GM12878 (cell line): ENCODE data around the gene TSPAN12. TPM values are rescaled to one million over a fixed set of nuclear protein-coding genes. Genes with fewer than 3 reads are reported as not detected.

Source experiments
- ATF3 ChIP-seq: IDR thresholded peaks from 2 replicates; pipeline ENCODE4 v1.6.1; 2011; ENCODE audit warnings: low read depth, mild to moderate bottlenecking, low read length, moderate library complexity, borderline replicate concordance; ENCODE audit errors: extremely low read depth
- BACH1 ChIP-seq: fragments of 450-650 bp; IDR thresholded peaks from 2 replicates; pipeline ENCODE4 v1.6.1; 2017; ENCODE audit warnings: mild to moderate bottlenecking, borderline replicate concordance
- CHD4 ChIP-seq: fragments of 200-600 bp; sonication (generic); IDR thresholded peaks from 2 replicates; pipeline ENCODE4 v1.6.1; 2016; ENCODE audit warnings: mild to moderate bottlenecking
- CREM ChIP-seq: IDR thresholded peaks from 2 replicates; pipeline ENCODE4 v1.6.1; 2014; ENCODE audit warnings: antibody characterized with exemption, low read depth
- EED ChIP-seq: sonication (generic); IDR thresholded peaks from 2 replicates; pipeline ENCODE4 v1.6.1; 2016; ENCODE audit warnings: antibody characterized with exemption, low read depth
- FOS ChIP-seq: IDR thresholded peaks from 3 replicates; pipeline ENCODE4 v1.6.1; 2011; ENCODE audit warnings: borderline replicate concordance; ENCODE audit not compliant: insufficient read length; ENCODE audit errors: extremely low read depth
- HDAC2 ChIP-seq: fragments of 200-600 bp; sonication (generic); IDR thresholded peaks from 2 replicates; pipeline ENCODE4 v1.6.1; 2017
- HDAC6 ChIP-seq: fragments of 200-600 bp; sonication (generic); IDR thresholded peaks from one replicate; pipeline ENCODE4 v1.8.0; 2017; ENCODE audit warnings: antibody characterized with exemption; ENCODE audit not compliant: unreplicated experiment
- IKZF1 ChIP-seq: fragments of 450-650 bp; conservative IDR thresholded peaks from 2 replicates; pipeline ENCODE4 v1.6.1; 2017; ENCODE audit warnings: antibody characterized with exemption, mild to moderate bottlenecking
- MEF2B ChIP-seq: fragments of 450-650 bp; IDR thresholded peaks from 2 replicates; pipeline ENCODE4 v1.6.1; 2018; ENCODE audit warnings: mild to moderate bottlenecking, moderate library complexity; ENCODE audit not compliant: partially characterized antibody, poor library complexity, severe bottlenecking
- MYB ChIP-seq: fragments of 150-350 bp; IDR thresholded peaks from 2 replicates; pipeline ENCODE4 v1.6.1; 2014; ENCODE audit warnings: mild to moderate bottlenecking, low read depth, low read length, borderline replicate concordance
- NFXL1 ChIP-seq: fragments of 450-650 bp; IDR thresholded peaks from 2 replicates; pipeline ENCODE4 v1.6.1; 2017; ENCODE audit warnings: antibody characterized with exemption, mild to moderate bottlenecking, borderline replicate concordance
- NR2C2 ChIP-seq: IDR thresholded peaks from 2 replicates; pipeline ENCODE4 v1.6.1; 2011; ENCODE audit warnings: borderline replicate concordance, low read depth; ENCODE audit not compliant: control insufficient read depth, insufficient read length
- PAX8 ChIP-seq: fragments of 450-650 bp; IDR thresholded peaks from 2 replicates; pipeline ENCODE4 v1.6.1; 2017; ENCODE audit warnings: mild to moderate bottlenecking, moderate library complexity
- POLR2AphosphoS2 ChIP-seq: IDR thresholded peaks from 2 replicates; pipeline ENCODE4 v1.6.1; 2011; ENCODE audit warnings: low read depth, mild to moderate bottlenecking, low read length, improper control_type of control experiment, moderate library complexity
- SPI1 ChIP-seq: IDR thresholded peaks from 2 replicates; pipeline ENCODE4 v1.6.1; 2011; ENCODE audit warnings: low read depth, mild to moderate bottlenecking, low read length, moderate library complexity, borderline replicate concordance; ENCODE audit not compliant: insufficient read depth
- STAT1 ChIP-seq: fragments of 450-650 bp; conservative IDR thresholded peaks from 2 replicates; pipeline ENCODE4 v1.6.1; 2014; ENCODE audit warnings: antibody characterized with exemption, mild to moderate bottlenecking
- SUPT20H ChIP-seq: IDR thresholded peaks from 2 replicates; pipeline ENCODE4 v1.6.1; 2011; ENCODE audit warnings: low read depth, mild to moderate bottlenecking, low read length, moderate library complexity, borderline replicate concordance; ENCODE audit not compliant: control insufficient read depth
- TAF1 ChIP-seq: IDR thresholded peaks from 2 replicates; pipeline ENCODE4 v1.6.1; 2011; ENCODE audit warnings: mild to moderate bottlenecking, low read depth, low read length, borderline replicate concordance
- TBL1XR1 ChIP-seq: IDR thresholded peaks from 2 replicates; pipeline ENCODE4 v1.6.1; 2012; ENCODE audit warnings: low read depth, low read length, improper control_type of control experiment
- USF2 ChIP-seq: IDR thresholded peaks from 2 replicates; pipeline ENCODE4 v1.6.1; 2011; ENCODE audit warnings: low read depth, low read length, improper control_type of control experiment, borderline replicate concordance
- WRNIP1 ChIP-seq: IDR thresholded peaks from 2 replicates; pipeline ENCODE4 v1.6.1; 2011; ENCODE audit warnings: low read depth, low read length, improper control_type of control experiment, borderline replicate concordance
- YY1 ChIP-seq: IDR thresholded peaks from 2 replicates; pipeline ENCODE4 v1.6.1; 2011; ENCODE audit warnings: low read depth, mild to moderate bottlenecking, low read length
- ZNF207 ChIP-seq: fragments of 450-650 bp; IDR thresholded peaks from 2 replicates; pipeline ENCODE4 v1.6.1; 2014; ENCODE audit warnings: antibody characterized with exemption, mild to moderate bottlenecking, borderline replicate concordance
- ZNF384 ChIP-seq: IDR thresholded peaks from 2 replicates; pipeline ENCODE4 v1.6.1; 2012; ENCODE audit warnings: low read depth, mild to moderate bottlenecking, low read length, improper control_type of control experiment, borderline replicate concordance
- ZNF622 ChIP-seq: fragments of 450-650 bp; IDR thresholded peaks from 2 replicates; pipeline ENCODE4 v1.6.1; 2017; ENCODE audit warnings: mild to moderate bottlenecking, inconsistent platforms
- polyA plus RNA-seq, 11 experiments: library from polyadenylated mRNA; depleted of rRNA in 4 of 11; unstranded in 6 of 11; stranded (reverse) in 5 of 11; fragments of >200 nt; fragmentation: Nextera tagmentation in 4 of 11; fragmentation: Illumina TruSeq in 1 of 11; extraction: Ambion mirVana in 4 of 11; extraction: Trizol in 1 of 11; gene quantifications; 1 replicate in 1 of 11; 2 replicates in 10 of 11; pipeline versions ENCODE4 v1.2.1 to v1.2.3, GENCODE V29; 2011 to 2016; ENCODE audit warnings: inconsistent platforms in 2 of 11, missing spikeins in 2 of 11, low read depth in 1 of 11
- total RNA-seq, 4 experiments: library from RNA; depleted of rRNA in 3 of 4; stranded (reverse); fragments of >200 nt in 3 of 4; fragmentation: Illumina TruSeq in 1 of 4; extraction: Trizol in 1 of 4; gene quantifications; 2 replicates each; pipeline versions ENCODE4 v1.2.1 to v1.2.3, GENCODE V29; 2013 to 2021
- TF ChIP-seq, protein P1 (sequence below): fragments of 450-650 bp; IDR thresholded peaks from 2 replicates; pipeline ENCODE4 v1.6.1; 2016; ENCODE audit warnings: mild to moderate bottlenecking, moderate library complexity, borderline replicate concordance

Gene TSPAN12
- total and polyA plus RNA-seq, 10 of the 15 experiments (the other 5 are each of a cell fraction or from before 2014, with no cell fraction given): 0.67 to 110 (median 1.3) TPM

GRCh38 chr7:120856621-120857352 lies 1.2 kb downstream of the TSPAN12 start (continued):
- no peak for TF ChIP-seq USF2
- TF ChIP-seq TAF1: no peak
- no peak for TF ChIP-seq SUPT20H
- TF ChIP-seq ZNF207: 0 out of 2 replicates have a peak, but pooled peaks have one; percentile 34
- TF ChIP-seq CHD4: no peak
- TF ChIP-seq POLR2AphosphoS2: no peak
- 0 out of 2 replicates have a peak, but pooled peaks have one; percentile 32 for TF ChIP-seq YY1
- TF ChIP-seq NFXL1: no peak
- peak; percentile 10; the same call in 1 of the 2 replicates for TF ChIP-seq CREM
- peak; percentile 12; the same call in 1 of the 2 replicates for TF ChIP-seq TBL1XR1
- peak; percentile 86 for TF ChIP-seq IKZF1
- TF ChIP-seq HDAC2: no peak
- peak; percentile 79; the same call in 1 of the 2 replicates for TF ChIP-seq STAT1
- TF ChIP-seq WRNIP1: no peak
- no peak for TF ChIP-seq FOS
- TF ChIP-seq HDAC6: no peak
- TF ChIP-seq BACH1: peak; percentile 9; the same call in 1 of the 2 replicates
- no peak for TF ChIP-seq SPI1
- TF ChIP-seq ATF3: no peak
- TF ChIP-seq, protein P1, sequence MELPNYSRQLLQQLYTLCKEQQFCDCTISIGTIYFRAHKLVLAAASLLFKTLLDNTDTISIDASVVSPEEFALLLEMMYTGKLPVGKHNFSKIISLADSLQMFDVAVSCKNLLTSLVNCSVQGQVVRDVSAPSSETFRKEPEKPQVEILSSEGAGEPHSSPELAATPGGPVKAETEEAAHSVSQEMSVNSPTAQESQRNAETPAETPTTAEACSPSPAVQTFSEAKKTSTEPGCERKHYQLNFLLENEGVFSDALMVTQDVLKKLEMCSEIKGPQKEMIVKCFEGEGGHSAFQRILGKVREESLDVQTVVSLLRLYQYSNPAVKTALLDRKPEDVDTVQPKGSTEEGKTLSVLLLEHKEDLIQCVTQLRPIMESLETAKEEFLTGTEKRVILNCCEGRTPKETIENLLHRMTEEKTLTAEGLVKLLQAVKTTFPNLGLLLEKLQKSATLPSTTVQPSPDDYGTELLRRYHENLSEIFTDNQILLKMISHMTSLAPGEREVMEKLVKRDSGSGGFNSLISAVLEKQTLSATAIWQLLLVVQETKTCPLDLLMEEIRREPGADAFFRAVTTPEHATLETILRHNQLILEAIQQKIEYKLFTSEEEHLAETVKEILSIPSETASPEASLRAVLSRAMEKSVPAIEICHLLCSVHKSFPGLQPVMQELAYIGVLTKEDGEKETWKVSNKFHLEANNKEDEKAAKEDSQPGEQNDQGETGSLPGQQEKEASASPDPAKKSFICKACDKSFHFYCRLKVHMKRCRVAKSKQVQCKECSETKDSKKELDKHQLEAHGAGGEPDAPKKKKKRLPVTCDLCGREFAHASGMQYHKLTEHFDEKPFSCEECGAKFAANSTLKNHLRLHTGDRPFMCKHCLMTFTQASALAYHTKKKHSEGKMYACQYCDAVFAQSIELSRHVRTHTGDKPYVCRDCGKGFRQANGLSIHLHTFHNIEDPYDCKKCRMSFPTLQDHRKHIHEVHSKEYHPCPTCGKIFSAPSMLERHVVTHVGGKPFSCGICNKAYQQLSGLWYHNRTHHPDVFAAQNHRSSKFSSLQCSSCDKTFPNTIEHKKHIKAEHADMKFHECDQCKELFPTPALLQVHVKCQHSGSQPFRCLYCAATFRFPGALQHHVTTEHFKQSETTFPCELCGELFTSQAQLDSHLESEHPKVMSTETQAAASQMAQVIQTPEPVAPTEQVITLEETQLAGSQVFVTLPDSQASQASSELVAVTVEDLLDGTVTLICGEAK: no peak
- TF ChIP-seq MEF2B: peak; percentile 100
- no peak for TF ChIP-seq NR2C2
- TF ChIP-seq MYB: no peak
- no peak for TF ChIP-seq ZNF384
- TF ChIP-seq EED: no peak
- TF ChIP-seq ZNF622: no peak
- TF ChIP-seq PAX8: no peak
